Gastroesophageal sphincter (tissue), 3 donors: ENCODE results near the gene GRXCR1.

Source experiments
- CTCF ChIP-seq, 4 experiments: fragments of 200-600 bp in 2 of 4; fragments of 450-650 bp in 2 of 4; sonication (generic) in 1 of 4; IDR thresholded peaks; one replicate each; pipeline ENCODE4 v1.5.1; 2017 to 2019; ENCODE audit warnings: antibody characterized with exemption in 4 of 4, mild to moderate bottlenecking in 2 of 4, moderate library complexity in 2 of 4
- EP300 ChIP-seq: sonication (generic); formaldehyde crosslinking; IDR thresholded peaks from one replicate; pipeline ENCODE4 v1.6.1; 2017; ENCODE audit warnings: antibody characterized with exemption, mild to moderate bottlenecking
- POLR2A ChIP-seq, 2 donors: fragments of 450-650 bp; IDR thresholded peaks; one replicate each; pipeline ENCODE4 v1.6.1; 2017; ENCODE audit warnings: antibody characterized with exemption in 2 of 2, mild to moderate bottlenecking in 2 of 2, moderate library complexity in 1 of 2

- TF ChIP-seq CTCF (IDR thresholded peaks at IDR 0.05) (no peak), POLR2A (IDR thresholded peaks at IDR 0.05) (no peak), EP300 (no peak)
These were observed 21.3 kb upstream of the GRXCR1 start for GRCh38 chr4:42871261-42871660.
